Ectodermal cell (in vitro differentiated cells): Measurements from ENCODE around the gene IGFBP6.

Experiments used
- H3K27ac ChIP-seq: 2 replicates; pipeline ENCODE4 v1.7.0; 2013; ENCODE audit warnings: mild to moderate bottlenecking, low read depth, low read length; ENCODE audit not compliant: insufficient read depth, poor library complexity, severe bottlenecking
- H3K27me3 ChIP-seq: 2 replicates; pipeline ENCODE4 v1.7.0; 2013; ENCODE audit warnings: mild to moderate bottlenecking, low read length; ENCODE audit not compliant: insufficient read depth, control insufficient read depth, poor library complexity, severe bottlenecking
- H3K36me3 ChIP-seq: one replicate; pipeline ENCODE4 v1.7.0; 2013; ENCODE audit warnings: low read length; ENCODE audit not compliant: control insufficient read depth, insufficient read depth
- H3K4me1 ChIP-seq: one replicate; pipeline ENCODE4 v1.7.0; 2013; ENCODE audit warnings: low read length; ENCODE audit not compliant: control insufficient read depth, insufficient read depth
- H3K4me3 ChIP-seq: 2 replicates; pipeline ENCODE4 v1.7.0; 2013; ENCODE audit warnings: low read depth, low read length, control low read depth; ENCODE audit not compliant: insufficient read depth
- H3K9me3 ChIP-seq: 2 replicates; pipeline ENCODE4 v1.7.0; 2013; ENCODE audit warnings: mild to moderate bottlenecking, low read length, moderate library complexity; ENCODE audit not compliant: control insufficient read depth
- WGBS, 2 experiments: methylation state at CpG; one replicate each; pipeline ENCODE4 v1.1.7; 2013; ENCODE audit warnings: missing lambda C conversion rate in 2 of 2; 5-methylcytosine and 5-hydroxymethylcytosine counted together

The IGFBP6 gene

DNA sequence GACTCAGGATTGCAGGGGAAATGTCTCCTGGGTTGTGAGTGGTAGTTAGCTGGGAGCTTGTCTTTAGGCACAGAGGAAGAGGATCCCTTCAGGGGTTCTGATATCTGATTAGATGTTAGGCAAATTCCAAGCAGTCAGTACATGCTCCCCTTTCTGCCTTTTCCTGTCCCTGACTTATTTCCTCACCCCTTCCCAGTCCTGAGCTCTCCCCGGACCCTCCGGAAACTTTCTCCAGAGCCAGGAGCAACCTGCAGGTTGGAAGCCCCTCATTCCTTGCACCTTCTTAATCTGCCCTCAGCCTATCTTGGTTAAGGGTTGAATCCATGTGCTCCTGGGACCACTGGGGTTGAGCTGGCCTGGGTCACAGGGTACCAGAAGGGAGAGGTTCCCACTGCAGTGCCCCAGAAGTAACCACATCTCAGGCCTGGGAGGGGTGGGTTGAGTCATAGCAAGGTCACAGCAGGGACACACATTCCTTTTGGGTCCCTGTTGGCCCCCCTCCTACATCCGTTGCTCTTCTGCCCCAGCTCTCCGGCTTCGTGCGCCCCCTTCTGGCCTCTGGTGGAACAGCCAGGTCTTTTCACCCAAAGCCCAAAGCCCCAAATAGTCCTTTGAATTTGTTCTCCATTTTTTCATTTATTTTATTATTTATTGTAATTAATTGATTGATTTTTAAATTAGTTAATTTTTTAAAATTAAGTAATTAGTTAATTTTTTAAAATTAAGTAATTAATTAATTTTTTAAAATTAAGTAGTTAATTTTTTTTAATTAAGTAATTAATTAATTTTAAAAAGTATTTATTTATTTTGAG, 1.8 kb downstream of the IGFBP6 start:
- Histone ChIP-seq H3K4me1 (peaks cover 16% of the 10 kb centered on the region), H3K27me3 (peaks cover 37% of the 10 kb centered on the region), H3K4me3 (no peak overlapping the region), H3K9me3 (no peaks in the 10 kb centered on the region), H3K36me3 (no peaks in the 10 kb centered on the region), H3K27ac (no peak overlapping the region)
- WGBS, 2 experiments = 10 to 11% methylated on average over 6 of the region's 6 CpGs

DNA sequence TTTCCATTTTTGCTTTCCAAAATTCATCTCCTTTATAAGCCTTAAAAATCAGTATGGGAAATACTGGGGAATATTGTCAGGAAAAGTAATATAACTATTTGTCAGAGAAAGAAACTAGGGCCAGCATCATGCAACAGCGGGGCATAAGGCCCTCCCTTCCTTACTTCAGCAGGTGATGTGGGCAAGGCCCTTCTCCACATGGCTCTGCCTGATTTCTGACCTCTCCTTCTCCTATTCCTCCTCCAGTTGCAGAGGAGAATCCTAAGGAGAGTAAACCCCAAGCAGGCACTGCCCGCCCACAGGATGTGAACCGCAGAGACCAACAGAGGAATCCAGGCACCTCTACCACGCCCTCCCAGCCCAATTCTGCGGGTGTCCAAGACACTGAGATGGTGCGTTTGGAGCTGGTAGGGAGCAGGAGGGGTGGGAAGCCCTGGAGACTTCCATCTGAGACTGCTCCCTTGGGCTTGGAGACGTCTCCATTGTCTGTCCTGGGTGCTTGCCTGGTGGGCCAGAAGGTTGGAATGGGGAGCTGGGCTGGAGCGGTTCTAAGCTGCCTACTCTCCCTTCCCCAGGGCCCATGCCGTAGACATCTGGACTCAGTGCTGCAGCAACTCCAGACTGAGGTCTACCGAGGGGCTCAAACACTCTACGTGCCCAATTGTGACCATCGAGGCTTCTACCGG, 3.1 kb downstream of the IGFBP6 start:
- Histone ChIP-seq H3K27me3 (peaks cover 37% of the 10 kb centered on the region), H3K4me3 (no peak overlapping the region), H3K36me3 (no peaks in the 10 kb centered on the region), H3K9me3 (no peaks in the 10 kb centered on the region), H3K4me1 (peaks cover 16% of the 10 kb centered on the region), H3K27ac (no peak overlapping the region)
- 88 to 90% methylated on average over 13 of the region's 13 CpGs for WGBS, 2 experiments

DNA sequence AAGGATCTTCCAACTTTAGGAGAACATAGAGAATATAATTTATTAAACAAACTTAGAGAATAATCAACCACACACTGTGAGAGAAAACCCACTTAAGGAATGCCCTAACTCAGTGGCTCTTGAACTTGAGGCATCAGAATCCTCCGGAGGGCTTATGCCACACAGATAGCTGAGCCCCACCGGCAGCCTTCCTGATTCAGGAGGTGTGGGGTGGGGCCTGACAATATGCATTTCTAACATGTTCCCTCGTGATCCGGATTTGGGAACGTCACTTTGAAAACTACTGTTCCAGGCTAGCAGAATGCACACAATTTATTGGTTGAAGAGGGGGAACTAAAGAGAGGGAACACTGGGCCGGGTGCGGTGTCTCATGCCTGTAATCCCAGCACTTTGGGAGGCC, 3.8 kb downstream of the IGFBP6 start:
- Histone ChIP-seq H3K27me3 (peaks cover 32% of the 10 kb centered on the region), H3K36me3 (no peaks in the 10 kb centered on the region), H3K27ac (no peak overlapping the region), H3K4me1 (peaks cover 16% of the 10 kb centered on the region), H3K4me3 (no peak overlapping the region), H3K9me3 (no peaks in the 10 kb centered on the region)
- 88 to 90% methylated on average over 7 of the region's 7 CpGs for WGBS, 2 experiments

- 86 to 91% methylated on average over 12 of the region's 12 CpGs for WGBS, 2 experiments
- Histone ChIP-seq H3K9me3 (no peaks in the 10 kb centered on the region), H3K27ac (no peak overlapping the region), H3K27me3 (peaks cover 23% of the 10 kb centered on the region), H3K4me3 (no peak overlapping the region), H3K36me3 (no peaks in the 10 kb centered on the region), H3K4me1 (peaks cover 16% of the 10 kb centered on the region)
These were observed 4.7 kb downstream of the IGFBP6 start for GRCh38 chr12:53101931-53102781.

- WGBS, 2 experiments = 86 to 88% methylated on average over 23 of the region's 23 CpGs
- no peaks in the 10 kb centered on the region for H3K9me3 ChIP-seq
- H3K4me3 ChIP-seq = no peak within 1 kb of the TSS
- H3K27me3 ChIP-seq = peaks cover 13% of the 10 kb centered on the region
- no peaks in the 10 kb centered on the region for H3K36me3 ChIP-seq
- no peak within 1 kb of the TSS for H3K27ac ChIP-seq
- H3K4me1 ChIP-seq = peaks cover 13% of the 10 kb centered on the region
These were observed 5.7 kb downstream of the IGFBP6 start, which contains the start of gene SOAT2 for GRCh38 chr12:53102883-53103807. Gene SOAT2 (plus strand): TSS chr12:53103486. CDS start chr12:53103578, 92 bp downstream.

- H3K9me3 ChIP-seq = no peaks in the 10 kb centered on the region
- peaks cover 6% of the 10 kb centered on the region for H3K27me3 ChIP-seq
- H3K27ac ChIP-seq = no peak overlapping the region
- 91 to 94% methylated on average over 3 of the region's 3 CpGs for WGBS, 2 experiments
- H3K4me3 ChIP-seq = no peak overlapping the region
- H3K36me3 ChIP-seq = no peaks in the 10 kb centered on the region
- H3K4me1 ChIP-seq = peaks cover 6% of the 10 kb centered on the region
These were observed 6.4 kb downstream of the IGFBP6 start for GRCh38 chr12:53103860-53104305.

DNA sequence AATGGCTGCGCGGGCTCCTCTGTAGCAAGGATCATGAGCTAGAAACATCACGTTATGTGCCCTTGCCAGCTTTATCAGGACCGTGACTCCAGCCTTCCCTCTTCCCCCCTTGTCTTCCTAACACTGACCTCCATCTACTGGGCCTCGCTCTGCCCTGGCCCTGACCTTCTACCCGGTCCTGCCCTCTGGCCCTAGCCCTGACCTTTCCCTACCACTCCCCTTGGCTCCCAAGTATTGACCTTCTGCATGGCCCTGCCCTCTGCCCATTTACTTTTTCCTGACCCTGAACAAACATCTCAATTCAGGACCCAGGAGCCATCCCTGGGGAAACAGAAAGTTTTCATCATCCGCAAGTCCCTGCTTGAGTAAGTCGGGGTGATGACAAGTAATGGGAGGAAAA, 7.8 kb downstream of the IGFBP6 start:
- WGBS, 2 experiments = 92 to 94% methylated on average over 8 of the region's 8 CpGs
- Histone ChIP-seq H3K36me3 (no peaks in the 10 kb centered on the region), H3K27me3 (no peaks in the 10 kb centered on the region)

DNA sequence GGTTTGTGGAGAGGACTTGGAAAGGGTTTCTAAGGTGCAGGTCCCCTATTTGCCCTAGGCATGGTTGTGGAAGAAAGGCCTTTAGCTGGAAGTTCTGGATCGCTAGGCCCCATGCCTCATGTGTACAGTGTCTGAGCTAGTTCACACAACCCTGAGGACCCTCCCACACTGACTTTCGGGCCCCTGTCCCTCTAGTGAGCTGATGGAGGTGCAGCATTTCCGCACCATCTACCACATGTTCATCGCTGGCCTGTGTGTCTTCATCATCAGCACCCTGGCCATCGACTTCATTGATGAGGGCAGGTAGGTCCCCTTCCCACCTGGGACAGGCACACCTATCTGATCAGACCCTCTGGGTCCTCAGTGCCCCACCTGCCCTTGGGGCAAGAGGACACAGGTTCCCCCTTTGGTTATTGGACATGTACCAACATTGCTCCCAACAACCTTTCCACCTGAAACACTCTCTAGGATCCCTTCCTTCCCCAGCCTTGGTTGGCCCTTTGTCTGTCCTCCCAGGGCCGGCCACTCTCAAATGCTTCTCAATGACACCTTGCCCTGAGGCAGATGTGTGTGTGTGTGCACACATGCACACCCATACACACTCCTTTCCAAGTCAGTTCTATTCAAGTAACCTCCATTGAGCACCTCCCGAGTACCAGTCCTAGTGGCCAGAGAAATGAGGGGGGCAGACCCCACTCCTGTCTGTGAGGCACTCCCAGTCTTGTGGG, 8.4 kb downstream of the IGFBP6 start:
- H3K36me3 ChIP-seq = no peaks in the 10 kb centered on the region
- no peak overlapping the region for H3K4me3 ChIP-seq
- no peaks in the 10 kb centered on the region for H3K27me3 ChIP-seq
- no peak overlapping the region for H3K27ac ChIP-seq
- no peaks in the 10 kb centered on the region for H3K9me3 ChIP-seq
- WGBS, 2 experiments = 84 to 90% methylated on average over 7 of the region's 7 CpGs
- H3K4me1 ChIP-seq = no peaks in the 10 kb centered on the region

More for the DNA sequence above, 7.8 kb downstream of the IGFBP6 start:
- no peaks in the 10 kb centered on the region for H3K4me1 ChIP-seq
- no peak overlapping the region for H3K4me3 ChIP-seq
- H3K27ac ChIP-seq = no peak overlapping the region
- H3K9me3 ChIP-seq = no peaks in the 10 kb centered on the region

DNA sequence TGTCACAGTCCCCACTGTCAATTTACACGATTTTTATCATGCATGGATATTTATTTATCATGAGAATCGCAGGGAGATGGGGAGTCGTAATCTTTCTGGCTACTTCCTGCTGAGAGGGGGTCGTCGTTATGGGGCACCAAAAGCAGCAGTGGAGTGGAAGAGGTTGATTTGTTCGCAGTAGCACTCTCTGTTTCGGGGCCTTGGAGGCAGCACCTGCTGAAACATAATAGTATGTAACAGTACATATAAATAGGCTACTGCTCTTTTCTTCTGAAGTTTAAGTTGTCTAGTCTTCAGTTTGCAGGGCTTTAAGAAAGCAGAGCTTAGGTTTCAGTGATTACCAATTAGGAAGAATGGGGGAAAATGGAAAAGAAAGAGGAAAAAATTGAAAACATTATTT, 9.7 kb downstream of the IGFBP6 start:
- WGBS, 2 experiments = 37 to 51% methylated on average over 5 to 7 of the region's 7 CpGs
- Histone ChIP-seq H3K9me3 (no peaks in the 10 kb centered on the region), H3K36me3 (no peaks in the 10 kb centered on the region), H3K4me3 (no peak overlapping the region), H3K27ac (no peak overlapping the region), H3K27me3 (no peaks in the 10 kb centered on the region), H3K4me1 (no peaks in the 10 kb centered on the region)
